ENCODE results near the gene ALK. TPM values are rescaled to one million over a fixed set of nuclear protein-coding genes. Genes with fewer than 3 reads are reported as not detected.

ALK gene
- total RNA-seq, 3 donors from 2014 or later, result 0.07 to 2.4 (median 0.09) TPM

DNA sequence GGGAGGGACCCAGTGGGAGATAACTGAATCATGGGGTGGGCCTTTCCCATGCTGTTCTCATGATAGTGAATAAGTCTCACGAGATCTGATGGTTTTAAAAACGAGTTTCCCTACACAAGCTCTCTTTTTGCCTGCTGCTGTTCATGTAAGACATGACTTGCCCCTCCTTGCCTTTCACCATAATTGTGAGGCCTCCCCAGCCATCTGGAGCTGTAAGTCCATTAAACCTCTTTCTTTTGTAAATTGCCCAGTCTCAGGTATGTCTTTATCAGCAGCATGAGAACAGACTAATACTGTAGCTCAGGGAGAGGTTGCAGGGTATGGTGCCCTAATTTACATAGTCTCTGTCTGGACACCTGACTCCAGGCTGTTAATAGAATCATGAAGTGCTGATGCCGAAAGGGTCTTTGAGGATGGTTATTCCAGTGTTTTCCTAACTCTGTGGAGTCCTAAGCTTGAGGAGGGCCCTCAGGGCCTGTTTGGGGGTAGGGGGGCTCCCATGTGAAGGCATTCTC is 343.2 kb downstream of the ALK start:
- ATAC-seq (no peak), DNase-seq (no peak)
- H3K36me3 ChIP-seq (ENCODE audit: low read depth), result no peaks in the 10 kb centered on the region
- intact Hi-C loops (cut with DNase I, micrococcal nuclease), result no loop called here
- H3K4me3 ChIP-seq, result no peak overlapping the region
- H3K9me3 ChIP-seq, result no peaks in the 10 kb centered on the region
- no peaks in the 10 kb centered on the region for H3K4me1 ChIP-seq (ENCODE audit: low read depth)
- TF ChIP-seq, protein P1, sequence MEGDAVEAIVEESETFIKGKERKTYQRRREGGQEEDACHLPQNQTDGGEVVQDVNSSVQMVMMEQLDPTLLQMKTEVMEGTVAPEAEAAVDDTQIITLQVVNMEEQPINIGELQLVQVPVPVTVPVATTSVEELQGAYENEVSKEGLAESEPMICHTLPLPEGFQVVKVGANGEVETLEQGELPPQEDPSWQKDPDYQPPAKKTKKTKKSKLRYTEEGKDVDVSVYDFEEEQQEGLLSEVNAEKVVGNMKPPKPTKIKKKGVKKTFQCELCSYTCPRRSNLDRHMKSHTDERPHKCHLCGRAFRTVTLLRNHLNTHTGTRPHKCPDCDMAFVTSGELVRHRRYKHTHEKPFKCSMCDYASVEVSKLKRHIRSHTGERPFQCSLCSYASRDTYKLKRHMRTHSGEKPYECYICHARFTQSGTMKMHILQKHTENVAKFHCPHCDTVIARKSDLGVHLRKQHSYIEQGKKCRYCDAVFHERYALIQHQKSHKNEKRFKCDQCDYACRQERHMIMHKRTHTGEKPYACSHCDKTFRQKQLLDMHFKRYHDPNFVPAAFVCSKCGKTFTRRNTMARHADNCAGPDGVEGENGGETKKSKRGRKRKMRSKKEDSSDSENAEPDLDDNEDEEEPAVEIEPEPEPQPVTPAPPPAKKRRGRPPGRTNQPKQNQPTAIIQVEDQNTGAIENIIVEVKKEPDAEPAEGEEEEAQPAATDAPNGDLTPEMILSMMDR (IDR thresholded peaks at IDR 0.05), result no peak

DNA sequence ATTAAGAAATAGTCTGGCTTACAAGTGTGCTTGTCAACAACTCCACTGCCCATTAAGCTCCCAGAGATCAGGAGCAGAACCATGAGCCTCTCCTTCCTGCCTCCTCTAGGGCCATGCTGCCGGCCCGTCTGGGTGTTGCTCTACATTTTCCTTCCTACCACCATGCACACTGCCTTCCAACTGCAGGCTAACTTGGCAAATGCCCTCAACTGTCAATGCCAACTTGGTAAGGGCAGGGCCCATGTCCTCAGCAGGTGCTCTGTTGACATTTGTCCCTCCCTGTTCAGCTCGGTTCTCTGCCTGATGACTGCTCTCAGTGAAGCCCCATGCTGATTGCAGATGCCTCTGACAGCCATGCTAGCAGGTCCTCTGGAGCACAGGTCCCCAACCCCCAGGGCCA is 345.2 kb downstream of the ALK start:
- no peaks in the 10 kb centered on the region for H3K36me3 ChIP-seq (ENCODE audit: low read depth)
- H3K4me3 ChIP-seq, result no peak overlapping the region
- H3K4me1 ChIP-seq (ENCODE audit: low read depth), result no peaks in the 10 kb centered on the region
- intact Hi-C loops (cut with DNase I, micrococcal nuclease), result no loop called here
- no peaks in the 10 kb centered on the region for H3K9me3 ChIP-seq
- no peak for DNase-seq
- no peak for ATAC-seq
- TF ChIP-seq, protein P1 (IDR thresholded peaks at IDR 0.05), result no peak

DNA sequence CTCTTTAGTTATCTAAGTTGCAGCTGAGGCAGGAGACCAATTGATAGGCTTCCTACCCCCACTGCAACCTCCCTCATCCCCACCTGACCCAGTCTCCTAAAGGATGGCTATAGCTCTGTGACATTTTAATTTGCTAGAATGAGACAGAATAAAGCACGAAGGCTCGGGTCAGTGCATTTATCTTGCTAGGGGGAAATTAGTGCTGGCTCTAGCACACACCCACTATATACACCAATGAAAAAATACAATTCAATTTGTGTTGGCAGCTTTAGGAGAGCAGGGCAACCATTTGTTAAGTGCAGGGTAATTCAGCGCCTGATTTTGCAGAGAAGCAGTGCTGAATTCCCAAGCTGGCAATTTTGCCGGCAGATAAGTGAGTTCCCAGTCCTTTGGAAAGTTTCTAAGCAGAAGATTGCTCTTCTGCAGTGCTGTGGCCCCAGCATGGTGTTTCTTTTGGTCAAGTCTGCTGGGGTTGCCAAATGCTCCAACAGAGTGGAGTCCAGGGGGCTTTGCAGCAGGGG is 346.0 kb downstream of the ALK start:
- no peaks in the 10 kb centered on the region for H3K4me1 ChIP-seq (ENCODE audit: low read depth)
- intact Hi-C loops (cut with DNase I, micrococcal nuclease), result no loop called here
- H3K36me3 ChIP-seq (ENCODE audit: low read depth), result no peaks in the 10 kb centered on the region
- DNase-seq (no peak), ATAC-seq (no peak)
- TF ChIP-seq, protein P1 (IDR thresholded peaks at IDR 0.05), result no peak
- H3K4me3 ChIP-seq, result no peak overlapping the region
- no peaks in the 10 kb centered on the region for H3K9me3 ChIP-seq

DNA sequence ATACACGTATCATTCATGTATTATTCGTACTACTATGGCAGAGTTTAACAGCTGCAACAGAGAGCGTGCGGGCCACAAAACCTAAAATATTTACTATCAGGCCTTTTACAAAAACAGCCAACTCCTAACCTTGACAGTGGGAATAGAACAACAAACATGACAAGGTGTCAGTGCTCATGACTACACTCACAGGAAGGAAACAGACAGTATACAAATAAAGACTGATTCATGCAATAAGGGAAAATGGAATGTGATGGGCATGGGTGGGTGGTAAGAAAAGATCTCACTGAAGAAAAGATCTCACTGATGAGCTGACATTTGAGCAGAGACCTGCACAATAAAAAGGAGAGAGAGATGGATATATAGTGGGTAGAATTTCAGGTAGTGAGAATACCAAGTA is 347.8 kb downstream of the ALK start:
- intact Hi-C loops (cut with DNase I, micrococcal nuclease), result no loop called here
- DNase-seq (no peak), ATAC-seq (no peak)
- H3K4me3 ChIP-seq, result no peak overlapping the region
- no peaks in the 10 kb centered on the region for H3K9me3 ChIP-seq
- H3K4me1 ChIP-seq (ENCODE audit: low read depth), result no peaks in the 10 kb centered on the region
- H3K36me3 ChIP-seq (ENCODE audit: low read depth), result no peaks in the 10 kb centered on the region
- TF ChIP-seq, protein P1 (IDR thresholded peaks at IDR 0.05), result no peak

DNA sequence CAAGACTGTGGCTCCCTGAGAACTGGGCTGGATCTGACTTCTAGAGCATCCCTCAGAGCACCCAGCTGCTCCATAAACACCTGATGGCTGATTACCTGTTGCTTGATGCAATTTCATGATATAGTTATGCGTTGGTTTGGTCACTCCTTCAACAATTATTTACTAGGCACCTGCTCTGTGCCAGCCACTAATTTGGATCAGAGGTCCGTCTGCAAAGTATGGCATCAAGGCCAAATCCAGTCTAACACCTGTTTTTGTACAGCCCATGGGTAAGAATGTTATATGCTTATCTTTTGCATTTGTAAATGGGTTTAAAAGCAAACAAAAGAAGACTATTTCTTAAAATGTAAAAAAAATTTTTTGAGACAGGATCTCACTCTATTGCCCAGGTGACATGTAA is 348.2 kb downstream of the ALK start:
- ATAC-seq (no peak), DNase-seq (no peak)
- Histone ChIP-seq H3K9me3 (no peaks in the 10 kb centered on the region), H3K4me3 (no peak overlapping the region), H3K4me1 (ENCODE audit: low read depth) (no peaks in the 10 kb centered on the region), H3K36me3 (ENCODE audit: low read depth) (no peaks in the 10 kb centered on the region)
- intact Hi-C loops (cut with DNase I, micrococcal nuclease), result no loop called here
- TF ChIP-seq, protein P1 (IDR thresholded peaks at IDR 0.05), result no peak

DNA sequence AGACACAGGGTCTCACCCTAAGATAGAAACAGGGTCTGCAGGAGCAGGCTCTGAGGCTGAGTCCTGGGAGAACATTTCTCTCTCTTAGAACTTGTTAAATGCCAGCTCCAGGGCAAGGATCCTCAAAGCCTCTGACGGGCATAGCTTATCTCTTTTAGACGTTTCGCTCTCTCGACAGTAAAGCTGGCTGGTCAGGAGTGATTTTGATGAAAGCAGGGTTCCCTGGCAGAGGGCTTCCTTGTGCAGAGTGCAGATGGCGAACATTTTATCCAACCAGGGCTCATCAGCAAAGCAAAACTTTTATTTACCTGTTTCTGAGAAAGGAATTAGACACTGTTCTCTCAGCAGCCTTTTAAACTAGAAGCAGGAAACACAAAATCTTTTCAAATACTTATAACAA is 350.8 kb downstream of the ALK start:
- intact Hi-C loops (cut with DNase I, micrococcal nuclease), result no loop called here
- Histone ChIP-seq H3K9me3 (no peaks in the 10 kb centered on the region), H3K36me3 (ENCODE audit: low read depth) (no peaks in the 10 kb centered on the region), H3K4me3 (no peak overlapping the region), H3K4me1 (ENCODE audit: low read depth) (no peaks in the 10 kb centered on the region)
- DNase-seq, result no peak
- TF ChIP-seq, protein P1 (IDR thresholded peaks at IDR 0.05), result no peak
- no peak for ATAC-seq

Measured in mucosa of descending colon (tissue), 3 donors.